SK-N-SH (cell line): Measurements from ENCODE around the gene STIL. TPM values are rescaled to one million over a fixed set of nuclear protein-coding genes. Genes with fewer than 3 reads are reported as not detected.

ENCODE experiments used
- CTCF ChIA-PET: fragments of 300-600, 350-600 bp; formaldehyde crosslinking; extraction: SDS; loops from one replicate; lab custom pipeline; 2021; lab: Yijun Ruan, JAX
- POLR2A ChIA-PET: fragments of 350-600 bp; sonication (Branson Sonifier 250); formaldehyde crosslinking; extraction: SDS; loops from one replicate; lab custom pipeline; 2020; ENCODE audit warnings: antibody characterized with exemption, inconsistent platforms; lab: Yijun Ruan, JAX
- DNase-seq: peaks from one replicate; pipeline ENCODE4 v3.0.0; 2012
- H2AFZ ChIP-seq: fragments of 200-600 bp; sonication (generic); 2 replicates; pipeline ENCODE4 v1.8.1; 2016; ENCODE audit warnings: antibody characterized with exemption, mild to moderate bottlenecking, low read depth
- H3F3A ChIP-seq: fragments of 200-600 bp; sonication (generic); replicated peaks from 2 replicates; pipeline ENCODE3; 2016; ENCODE audit warnings: antibody characterized with exemption, mild to moderate bottlenecking; ENCODE audit not compliant: insufficient read depth
- H3K27ac ChIP-seq, 2 experiments: fragments of 200-500 bp in 1 of 2; fragments of 200-600 bp in 1 of 2; sonication (Bioruptor generic) in 1 of 2; sonication (generic), shearing (Covaris generic) in 1 of 2; 2 replicates each; pipeline versions ENCODE4 v1.5.1 to v1.6.1; 2014 to 2016; ENCODE audit warnings: low read depth in 2 of 2, inconsistent platforms in 1 of 2, low read length in 1 of 2, mild to moderate bottlenecking in 1 of 2, mixed read lengths in 1 of 2
- H3K27me3 ChIP-seq: fragments of 200-600 bp; sonication (generic), shearing (Covaris generic); 2 replicates; pipeline ENCODE4 v1.6.1; 2016; ENCODE audit warnings: mixed run types; ENCODE audit not compliant: insufficient read depth
- H3K36me3 ChIP-seq, 2 experiments: fragments of 200-500 bp in 1 of 2; fragments of 200-600 bp in 1 of 2; sonication (Bioruptor generic) in 1 of 2; sonication (generic) in 1 of 2; replicated peaks in 1 of 2; 2 replicates each; pipeline versions ENCODE3 to v1.5.1; 2014 to 2016; ENCODE audit warnings: low read length in 1 of 2, mild to moderate bottlenecking in 1 of 2; ENCODE audit not compliant: insufficient read depth in 2 of 2, control insufficient read depth in 1 of 2
- H3K4me1 ChIP-seq, 2 experiments: fragments of 200-500 bp in 1 of 2; fragments of 200-600 bp in 1 of 2; sonication (Bioruptor generic) in 1 of 2; sonication (generic), shearing (Covaris generic) in 1 of 2; 2 replicates each; pipeline versions ENCODE4 v1.5.1 to v1.6.1; 2014 to 2016; ENCODE audit warnings: low read depth in 1 of 2, low read length in 1 of 2, mixed run types in 1 of 2; ENCODE audit not compliant: insufficient read depth in 2 of 2, control insufficient read depth in 1 of 2
- H3K4me2 ChIP-seq: fragments of 200-600 bp; sonication (generic), shearing (Covaris generic); 2 replicates; pipeline ENCODE4 v1.6.1; 2017; ENCODE audit warnings: mixed run types
- H3K4me3 ChIP-seq, 2 experiments: fragments of 200-500 bp in 1 of 2; fragments of 200-600 bp in 1 of 2; sonication (Bioruptor generic) in 1 of 2; sonication (generic), shearing (Covaris generic) in 1 of 2; 2 replicates each; pipeline versions ENCODE4 v1.5.1 to v1.8.1; 2014 to 2016; ENCODE audit warnings: low read depth in 2 of 2, inconsistent platforms in 1 of 2, low read length in 1 of 2, mild to moderate bottlenecking in 1 of 2, mixed read lengths in 1 of 2, moderate library complexity in 1 of 2
- H3K79me2 ChIP-seq: fragments of 200-600 bp; sonication (generic); 2 replicates; pipeline ENCODE4 v1.8.1; 2017; ENCODE audit warnings: mild to moderate bottlenecking; ENCODE audit not compliant: insufficient read depth
- H3K9ac ChIP-seq: fragments of 200-600 bp; sonication (generic); 2 replicates; pipeline ENCODE4 v1.6.1; 2017; ENCODE audit warnings: mixed run types
- H3K9me2 ChIP-seq: fragments of 200-600 bp; sonication (generic); 2 replicates; pipeline ENCODE4 v1.6.1; 2017; ENCODE audit warnings: mixed run types
- H3K9me3 ChIP-seq: fragments of 200-600 bp; sonication (generic); 2 replicates; pipeline ENCODE4 v1.6.1; 2017; ENCODE audit warnings: mixed run types, mild to moderate bottlenecking, moderate library complexity
- H4K20me1 ChIP-seq: fragments of 200-600 bp; sonication (generic); 2 replicates; pipeline ENCODE4 v1.6.1; 2017; ENCODE audit warnings: mild to moderate bottlenecking, mixed run types; ENCODE audit not compliant: insufficient read depth
- CTCF ChIP-seq: fragments of 200-600 bp; sonication (generic); IDR thresholded peaks from 2 replicates; pipeline ENCODE4 v1.6.1; 2017; ENCODE audit warnings: antibody characterized with exemption, mild to moderate bottlenecking, moderate library complexity
- FOSL2 ChIP-seq: IDR thresholded peaks from 2 replicates; pipeline ENCODE4 v1.4.0; 2012; ENCODE audit warnings: low read depth, mild to moderate bottlenecking, moderate library complexity, borderline replicate concordance
- FOXJ3 ChIP-seq: sonication (generic); formaldehyde crosslinking; IDR thresholded peaks from 2 replicates; pipeline ENCODE4 v1.5.1; 2020; ENCODE audit warnings: mild to moderate bottlenecking, missing genetic modification reagents
- FOXM1 ChIP-seq: IDR thresholded peaks from 2 replicates; pipeline ENCODE4 v1.4.0; 2012; ENCODE audit warnings: low read depth, mild to moderate bottlenecking
- JUND ChIP-seq: IDR thresholded peaks from 2 replicates; pipeline ENCODE4 v1.4.0; 2012
- MAX ChIP-seq: IDR thresholded peaks from 2 replicates; pipeline ENCODE4 v1.4.0; 2012; ENCODE audit warnings: low read depth
- RAD21 ChIP-seq: IDR thresholded peaks from 2 replicates; pipeline ENCODE4 v1.6.1; 2012; ENCODE audit warnings: mild to moderate bottlenecking, low read length
- SIN3A ChIP-seq: IDR thresholded peaks from 2 replicates; pipeline ENCODE4 v1.6.1; 2012; ENCODE audit warnings: low read depth, mild to moderate bottlenecking, low read length, moderate library complexity, borderline replicate concordance
- SMC3 ChIP-seq: IDR thresholded peaks from 2 replicates; pipeline ENCODE4 v1.6.1; 2012; ENCODE audit warnings: low read depth, low read length, improper control_type of control experiment
- WGBS: methylation state at CpG from one replicate; pipeline ENCODE4 v1.1.6; 2017; ENCODE audit warnings: low lambda C conversion rate; 5-methylcytosine and 5-hydroxymethylcytosine counted together
- polyA plus RNA-seq, 3 experiments: library from polyadenylated mRNA; depleted of rRNA; stranded (reverse); fragments of >200 nt; gene quantifications; 2 replicates each; pipeline ENCODE4 v1.2.3, GENCODE V29; 2012

The STIL gene
- polyA plus RNA-seq, 1 of the 3 experiments (the other 2 are of a cell fraction) = 4.9 TPM

- peak; percentile 74 for TF ChIP-seq CTCF
- no peak for TF ChIP-seq FOXM1
- no peak for TF ChIP-seq SIN3A
- TF ChIP-seq RAD21 = peak; percentile 60
- no peak for TF ChIP-seq FOXJ3
- TF ChIP-seq SMC3 = peak; percentile 56
- no peak for TF ChIP-seq MAX
- WGBS = 93% methylated on average over 1 of the region's 1 CpG
- no peak overlapping the region for H2AFZ ChIP-seq
- H3K4me2 ChIP-seq = no peak overlapping the region
- ChIA-PET POLR2A (interaction anchor here (0.6 kb wide), 1 partner anchor 47 kb away, joined by 3 read pairs; no protein-coding TSS in a partner anchor), CTCF (interaction anchor here (0.6 to 4.9 kb wide), 37 partner anchors 9 to 161 kb away, joined by 3 to 59 read pairs (median 5); partner anchors contain the start of genes PDZK1IP1 and STIL)
- H3K9me3 ChIP-seq = no peaks in the 10 kb centered on the region
- H3K4me3 ChIP-seq = peak overlapping the region in 1 of 2 experiments; percentile 23; a peak in 1 of 4 replicates
- H3K27ac ChIP-seq = no peak overlapping the region
- no peaks in the 10 kb centered on the region; the same call in 1 of the 2 replicates for H3K79me2 ChIP-seq
- no peak overlapping the region for H3K9ac ChIP-seq
- peaks cover 3% of the 10 kb centered on the region for H3F3A ChIP-seq
- H3K27me3 ChIP-seq = no peaks in the 10 kb centered on the region
- peak; percentile 55 for DNase-seq
- peaks cover 15 to 19% of the 10 kb centered on the region in 2 experiments for H3K36me3 ChIP-seq
- H4K20me1 ChIP-seq = no peaks in the 10 kb centered on the region
- no peaks in the 10 kb centered on the region for H3K4me1 ChIP-seq
- no peaks in the 10 kb centered on the region for H3K9me2 ChIP-seq
Observed at GRCh38 chr1:47262787-47263413, 51.0 kb downstream of the STIL start.

GRCh38 chr1:47257224-47257623 lies 56.7 kb downstream of the STIL start:
- Histone ChIP-seq H3F3A (no peaks in the 10 kb centered on the region), H4K20me1 (no peaks in the 10 kb centered on the region), H3K27me3 (no peaks in the 10 kb centered on the region), H3K27ac (no peak overlapping the region), H3K9me2 (no peaks in the 10 kb centered on the region), H3K9me3 (no peaks in the 10 kb centered on the region), H2AFZ (no peak overlapping the region), H3K9ac (no peak overlapping the region), H3K4me3 (no peak overlapping the region), H3K36me3 (peaks cover 10 to 44% of the 10 kb centered on the region in 2 experiments), H3K4me1 (no peaks in the 10 kb centered on the region), H3K4me2 (no peak overlapping the region), H3K79me2 (no peaks in the 10 kb centered on the region; the same call in 1 of the 2 replicates)
- DNase-seq = no peak
- WGBS = 86% methylated on average over 2 of the region's 2 CpGs
- no peak for TF ChIP-seq JUND
- TF ChIP-seq RAD21 = no peak
- no peak for TF ChIP-seq FOSL2
- ChIA-PET CTCF (interaction anchor here (1.2 kb wide), 2 partner anchors 64 to 78 kb away, joined by 3 to 6 read pairs; no protein-coding TSS in a partner anchor), POLR2A (no interaction called here)
